Mucosa of descending colon (tissue), 3 donors: ENCODE measurements around the gene ANTKMT. TPM values are rescaled to one million over a fixed set of nuclear protein-coding genes. Genes with fewer than 3 reads are reported as not detected.

Experiments used
- ATAC-seq: fragments of 200-7000 bp; cut with Tn5 transposase; one replicate; pipeline ENCODE4 v1.9.1; 2020; ENCODE audit warnings: mild to moderate bottlenecking, moderate library complexity
- DNase-seq, 3 donors: peaks; one replicate each; pipeline ENCODE4 v3.0.0-alpha.2; 2020
- H3K36me3 ChIP-seq: fragments of 200-600 bp; one replicate; pipeline ENCODE4 v1.8.0; 2021; ENCODE audit warnings: low read depth, mild to moderate bottlenecking
- H3K4me1 ChIP-seq: fragments of 200-600 bp; one replicate; pipeline ENCODE4 v1.8.0; 2021; ENCODE audit warnings: low read depth, mild to moderate bottlenecking
- H3K4me3 ChIP-seq: fragments of 200-600 bp; one replicate; pipeline ENCODE4 v1.8.0; 2021; ENCODE audit warnings: mild to moderate bottlenecking
- H3K9me3 ChIP-seq: fragments of 200-600 bp; one replicate; pipeline ENCODE4 v1.8.0; 2021; ENCODE audit warnings: mild to moderate bottlenecking
- CTCF ChIP-seq: fragments of 200-600 bp; IDR thresholded peaks from one replicate; pipeline ENCODE4 v1.8.0; 2022; ENCODE audit warnings: antibody characterized with exemption, mild to moderate bottlenecking
- intact Hi-C, 2 donors: fragments of 100-400 bp; cut with DNase I in 1 of 2; cut with micrococcal nuclease in 1 of 2; formaldehyde crosslinking; loops; one replicate each; pipeline versions ENCODE4 v1.11.0 to v1.11.1; 2022; cut with DNase I, micrococcal nuclease
- total RNA-seq, 3 donors: library from RNA; stranded (reverse); fragmentation: NEBNext Ultra II Directional in 2 of 3; extraction: Animal tissue kit (Norgen Biotek cat#: 25700) in 2 of 3; gene quantifications; one replicate each; pipeline versions ENCODE4 v1.2.1 to v1.2.4, GENCODE V29; 2021 to 2023
- donor health status: DM: no; HTN: no; CAD: no; lungs with moderate emphysema.
- donor health status: DM: no; HTN: no; CAD: no.
- donor health status: DM: no; HTN: yes; CAD: no.

The ANTKMT gene
- total RNA-seq, 3 donors from 2014 or later = 36.2 to 39.9 (median 39.8) TPM

GRCh38 chr16:703406-703805 is 17.5 kb upstream of the ANTKMT start:
- H3K36me3 ChIP-seq = no peaks in the 10 kb centered on the region
- H3K4me3 ChIP-seq = no peak overlapping the region
- no peak for ATAC-seq
- no peak for TF ChIP-seq CTCF
- H3K9me3 ChIP-seq = no peaks in the 10 kb centered on the region
- H3K4me1 ChIP-seq = peaks cover 2% of the 10 kb centered on the region
- intact Hi-C loops = no loop called here
- DNase-seq = no peak

- intact Hi-C loops = no loop called here
- no peak for TF ChIP-seq CTCF
- Histone ChIP-seq H3K36me3 (no peaks in the 10 kb centered on the region), H3K9me3 (no peaks in the 10 kb centered on the region), H3K4me3 (no peak overlapping the region), H3K4me1 (peaks cover 2% of the 10 kb centered on the region)
- no peak for DNase-seq
- no peak for ATAC-seq
These were observed 16.9 kb upstream of the ANTKMT start for GRCh38 chr16:704047-704446.

GRCh38 chr16:704552-705380 is 16.2 kb upstream of the ANTKMT start:
- Histone ChIP-seq H3K4me1 (peaks cover 2% of the 10 kb centered on the region), H3K9me3 (no peaks in the 10 kb centered on the region), H3K4me3 (no peak overlapping the region), H3K36me3 (no peaks in the 10 kb centered on the region)
- DNase-seq (no peak), ATAC-seq (no peak)
- intact Hi-C loops = no loop called here
- TF ChIP-seq CTCF = no peak

- Histone ChIP-seq H3K4me1 (peaks cover 2% of the 10 kb centered on the region), H3K4me3 (no peak within 1 kb of the TSS), H3K36me3 (no peaks in the 10 kb centered on the region), H3K9me3 (no peaks in the 10 kb centered on the region)
- DNase-seq = no peak
- no peak for ATAC-seq
- TF ChIP-seq CTCF = no peak
- intact Hi-C loops = no loop called here
These were observed 15.3 kb upstream of the ANTKMT start, which contains the start of gene FBXL16 for GRCh38 chr16:705431-706188. Gene FBXL16, minus strand, starts transcription at chr16:705801. Its CDS starts 8,396 bp downstream, at chr16:697405.

- no peak for TF ChIP-seq CTCF
- DNase-seq (no peak), ATAC-seq (no peak)
- no peaks in the 10 kb centered on the region for H3K9me3 ChIP-seq
- peaks cover 2% of the 10 kb centered on the region for H3K4me1 ChIP-seq
- no peaks in the 10 kb centered on the region for H3K36me3 ChIP-seq
- intact Hi-C loops = no loop called here
- H3K4me3 ChIP-seq = no peak overlapping the region
These were observed 14.5 kb upstream of the ANTKMT start for GRCh38 chr16:706189-707061.
